Type B pancreatic cell (in vitro differentiated cells): ENCODE data around the gene TMEM72. TPM values are rescaled to one million over a fixed set of nuclear protein-coding genes. Genes with fewer than 3 reads are reported as not detected.

Source experiments
- DNase-seq: peaks from one replicate; pipeline ENCODE4 v3.0.0; 2021; ENCODE audit warnings: mixed read lengths; ENCODE audit not compliant: unreplicated experiment; ENCODE audit errors: extremely low spot score
- H3K27ac Mint-ChIP-seq: 2 replicates; pipeline ENCODE4 v1.8.0; 2021; ENCODE audit warnings: mild to moderate bottlenecking, mixed read lengths
- H3K27me3 Mint-ChIP-seq: 2 replicates; pipeline ENCODE4 v1.8.0; 2021; ENCODE audit warnings: mixed read lengths
- H3K36me3 Mint-ChIP-seq: 2 replicates; pipeline ENCODE4 v1.8.0; 2021; ENCODE audit warnings: mixed read lengths
- H3K4me1 Mint-ChIP-seq: one replicate; pipeline ENCODE4 v1.8.0; 2021; ENCODE audit warnings: mixed read lengths; ENCODE audit not compliant: unreplicated experiment
- H3K4me3 Mint-ChIP-seq: 2 replicates; pipeline ENCODE4 v1.8.0; 2021; ENCODE audit warnings: mild to moderate bottlenecking, mixed read lengths
- H3K9me3 Mint-ChIP-seq: 2 replicates; pipeline ENCODE4 v1.8.0; 2021; ENCODE audit warnings: mixed read lengths
- CTCF ChIP-seq: fragments of 200-600 bp; sonication (generic); conservative IDR thresholded peaks from 2 replicates; pipeline ENCODE4 v1.5.0; 2021; ENCODE audit warnings: antibody characterized with exemption, mild to moderate bottlenecking
- total RNA-seq: library from RNA; stranded (reverse); gene quantifications from 2 replicates; pipeline ENCODE4 v1.2.1, GENCODE V29; 2021; ENCODE audit warnings: low replicate concordance

Gene TMEM72
- total RNA-seq, 1 donor from 2014 or later, result 1.2 TPM

DNA sequence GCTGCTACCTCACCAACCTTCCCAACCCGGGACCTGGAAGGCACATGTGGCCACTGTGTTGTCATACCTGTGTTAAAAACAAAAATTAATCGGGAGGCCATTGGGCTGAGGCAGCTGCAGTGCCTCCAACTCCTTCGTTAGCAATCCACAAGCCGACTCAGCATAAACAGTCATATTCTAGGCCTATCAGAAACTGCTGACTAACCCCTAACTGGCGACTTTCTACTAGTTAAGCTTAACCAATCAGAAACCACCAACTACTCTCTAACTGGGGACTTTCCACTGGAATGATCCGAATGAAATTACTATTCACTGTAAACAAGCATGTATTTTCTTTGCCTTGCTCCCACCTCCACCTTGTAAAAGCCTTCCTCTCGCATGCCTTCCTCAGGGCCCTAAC, 14.1 kb upstream of the TMEM72 start:
- no peak for TF ChIP-seq CTCF
- Mint-ChIP-seq H3K4me1 (peaks cover 19% of the 10 kb centered on the region), H3K9me3 (no peaks in the 10 kb centered on the region), H3K27me3 (peaks cover 6% of the 10 kb centered on the region), H3K4me3 (no peak overlapping the region), H3K27ac (no peak overlapping the region), H3K36me3 (no peaks in the 10 kb centered on the region)
- no peak for DNase-seq

DNA sequence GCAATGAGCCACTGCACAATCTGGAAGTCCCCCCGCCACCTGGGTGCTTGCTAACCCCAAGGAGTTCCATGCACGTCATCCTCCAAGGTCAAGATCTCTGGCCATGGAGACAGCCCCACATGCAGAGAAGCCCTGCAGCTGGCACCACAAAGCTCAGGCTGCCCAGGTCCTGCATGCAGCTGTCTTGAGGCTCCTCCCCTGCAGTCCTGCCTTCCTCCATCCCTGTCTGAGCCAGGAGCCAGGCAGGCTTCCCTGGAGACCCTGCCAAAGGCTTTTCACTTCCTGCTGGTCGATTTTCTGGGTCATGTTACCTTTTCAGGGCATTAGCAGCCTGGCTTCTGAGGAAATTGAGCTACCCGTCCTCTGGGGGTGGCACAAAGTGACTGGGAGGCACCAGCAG, 12.5 kb upstream of the TMEM72 start:
- H3K27me3 Mint-ChIP-seq, result peaks cover 6% of the 10 kb centered on the region
- no peak for TF ChIP-seq CTCF
- DNase-seq, result no peak
- no peaks in the 10 kb centered on the region for H3K36me3 Mint-ChIP-seq
- peaks cover 28% of the 10 kb centered on the region for H3K4me1 Mint-ChIP-seq
- no peaks in the 10 kb centered on the region for H3K9me3 Mint-ChIP-seq
- H3K4me3 Mint-ChIP-seq, result no peak overlapping the region
- no peak overlapping the region for H3K27ac Mint-ChIP-seq

DNA sequence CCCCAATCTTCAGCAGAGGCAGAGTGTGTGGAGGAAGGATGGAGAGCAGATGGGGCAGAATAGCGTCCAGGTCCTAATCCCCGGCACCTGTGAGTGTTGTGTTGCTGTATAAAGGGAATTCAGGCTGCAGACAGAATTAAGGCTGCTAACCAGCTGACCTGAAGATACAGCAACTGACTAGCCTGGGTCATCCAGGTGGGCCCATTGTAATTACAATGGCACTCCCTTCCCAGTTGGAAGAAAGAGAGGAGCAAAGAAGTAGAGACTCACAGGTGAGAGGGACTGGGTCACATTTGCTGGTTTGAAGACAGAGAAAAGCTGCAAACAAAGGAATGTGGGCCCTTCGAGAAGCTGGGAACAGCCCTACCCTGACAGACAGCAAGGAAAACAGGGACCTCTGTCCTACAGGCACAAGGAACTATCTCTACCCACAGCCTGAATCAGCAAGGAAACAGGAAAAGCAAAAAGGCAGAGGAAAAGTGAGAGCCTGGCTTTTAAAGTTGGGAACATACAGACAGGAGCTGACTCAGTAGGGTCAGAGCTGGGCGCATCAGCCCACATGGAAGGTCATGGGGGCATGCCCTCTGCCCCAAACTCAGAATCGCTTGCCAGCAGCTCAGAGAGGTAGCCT, 11.6 kb upstream of the TMEM72 start:
- Mint-ChIP-seq H3K4me1 (peaks cover 29% of the 10 kb centered on the region), H3K4me3 (no peak overlapping the region), H3K36me3 (no peaks in the 10 kb centered on the region), H3K27me3 (peaks cover 6% of the 10 kb centered on the region), H3K27ac (no peak overlapping the region), H3K9me3 (no peaks in the 10 kb centered on the region)
- TF ChIP-seq CTCF, result no peak
- DNase-seq, result no peak

GRCh38 chr10:44902941-44903545, 8.1 kb upstream of the TMEM72 start:
- H3K9me3 Mint-ChIP-seq, result no peaks in the 10 kb centered on the region
- no peak for DNase-seq
- no peak for TF ChIP-seq CTCF
- H3K27ac Mint-ChIP-seq, result peak overlapping the region; percentile 42
- H3K36me3 Mint-ChIP-seq, result no peaks in the 10 kb centered on the region
- H3K4me3 Mint-ChIP-seq, result peak overlapping the region; percentile 12
- peaks cover 32% of the 10 kb centered on the region for H3K4me1 Mint-ChIP-seq
- no peaks in the 10 kb centered on the region for H3K27me3 Mint-ChIP-seq

DNA sequence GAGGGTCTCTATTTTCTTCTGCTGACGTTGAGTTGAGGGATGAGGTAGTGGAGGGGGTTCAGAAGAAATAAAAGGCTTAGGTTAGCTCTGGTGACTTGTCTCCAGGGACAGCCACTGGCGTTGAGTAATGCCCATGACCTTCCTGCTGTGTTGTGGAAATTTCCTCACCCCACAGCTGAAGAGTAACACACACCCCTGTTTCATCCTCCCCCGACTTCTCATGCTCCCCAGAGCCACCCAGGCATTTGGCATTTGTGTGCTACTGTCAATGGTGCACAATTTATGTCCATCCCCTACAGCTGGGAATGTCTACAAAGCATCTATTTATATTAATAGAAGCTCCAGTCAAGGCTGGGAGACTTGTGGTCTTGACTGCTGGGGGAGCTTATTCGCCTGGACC, 4.7 kb upstream of the TMEM72 start:
- peaks cover 6% of the 10 kb centered on the region for H3K27me3 Mint-ChIP-seq
- DNase-seq, result no peak
- TF ChIP-seq CTCF, result no peak
- H3K4me3 Mint-ChIP-seq, result no peak overlapping the region
- H3K36me3 Mint-ChIP-seq, result no peaks in the 10 kb centered on the region
- no peaks in the 10 kb centered on the region for H3K9me3 Mint-ChIP-seq
- H3K4me1 Mint-ChIP-seq, result peaks cover 41% of the 10 kb centered on the region
- H3K27ac Mint-ChIP-seq, result no peak overlapping the region
